Measurements from ENCODE around the gene SETBP1.
A peak's percentile ranks its signal among the peaks of the same experiment; 100 is the strongest.

SETBP1 gene

DNA sequence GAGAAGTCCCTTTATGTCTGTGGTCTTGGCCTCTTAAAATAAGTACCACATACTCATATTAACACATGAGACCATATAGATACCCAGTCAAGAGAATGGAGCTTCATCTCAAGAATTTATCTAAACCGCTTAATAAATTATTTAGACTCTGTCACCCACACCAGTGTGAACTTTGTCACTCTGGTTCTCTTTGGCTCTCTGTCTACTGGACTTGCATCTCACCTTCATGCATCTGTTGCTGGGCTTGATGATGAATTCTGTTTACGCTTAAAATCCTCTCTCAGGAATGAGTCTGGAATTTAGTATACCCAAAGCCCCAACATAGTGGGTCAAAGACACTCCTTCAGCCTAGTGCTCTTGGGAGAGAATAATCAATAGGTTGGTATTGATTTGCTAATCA is 73.9 kb downstream of the SETBP1 start:
- FAIRE-seq, result no peak
- DNase-seq (ENCODE audit: insufficient read length, low spot score), result no peak

DNA sequence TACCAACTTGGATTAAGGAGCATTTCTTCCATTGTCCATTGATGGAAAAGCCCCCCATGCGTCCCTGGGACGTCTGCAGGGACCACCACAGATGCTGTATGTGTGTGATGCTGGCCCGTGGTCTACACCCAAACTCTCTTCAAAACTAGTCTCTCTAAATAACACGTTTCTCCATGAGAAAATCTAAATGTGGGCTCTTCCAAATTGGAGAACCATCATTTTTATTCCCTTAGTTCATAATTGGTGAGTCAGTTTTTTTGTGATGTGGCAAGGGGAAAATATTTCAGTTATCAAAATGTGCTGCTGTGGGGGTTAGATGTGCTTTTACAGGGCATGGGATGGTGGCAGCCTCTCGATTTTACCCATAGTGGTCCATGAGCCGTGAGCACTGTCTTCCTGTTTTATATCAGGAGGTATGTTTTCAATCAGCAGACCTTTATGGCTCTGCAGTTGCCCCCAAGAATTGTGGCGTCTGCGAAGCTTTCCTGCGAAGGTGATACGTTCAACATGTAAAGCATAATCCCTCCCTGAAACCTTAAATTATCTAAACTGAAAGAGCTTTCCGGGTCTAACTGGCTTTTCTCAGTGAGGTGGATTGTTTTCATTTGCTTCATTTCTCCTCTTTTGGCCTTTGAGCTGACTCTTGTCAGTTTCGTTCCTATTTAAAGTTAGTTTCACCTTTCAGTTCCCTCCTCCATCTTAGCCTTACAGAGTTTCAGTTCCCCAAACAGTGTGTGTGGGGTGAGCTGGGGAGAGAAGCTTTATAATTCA is 78.4 kb downstream of the SETBP1 start:
- DNase-seq (ENCODE audit: insufficient read length, low spot score), result peak; percentile 64
- FAIRE-seq, result peak; percentile 98

DNA sequence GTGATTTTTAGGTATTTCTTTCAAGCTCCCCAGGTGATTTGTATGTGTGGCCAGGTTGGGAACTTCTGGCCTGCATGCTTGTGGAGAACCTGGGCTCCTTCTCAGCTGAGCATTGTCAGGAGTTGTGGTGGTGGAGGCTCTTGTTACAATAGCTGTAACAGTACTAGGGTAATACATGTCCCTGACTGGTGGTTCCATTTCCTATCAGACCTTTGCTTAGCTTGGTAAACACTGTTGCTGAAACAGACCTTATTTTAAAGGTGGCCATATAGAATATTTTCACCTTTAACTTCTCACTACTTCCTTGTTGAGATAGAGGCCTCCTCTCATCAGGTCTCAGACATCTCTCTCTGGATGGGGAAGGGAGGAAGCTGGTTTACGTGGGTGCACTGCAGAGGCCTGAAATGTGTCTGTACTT is 79.2 kb downstream of the SETBP1 start:
- DNase-seq (ENCODE audit: insufficient read length, low spot score), result no peak
- no peak for FAIRE-seq

GRCh38 chr18:44761812-44762211 is 81.1 kb downstream of the SETBP1 start:
- FAIRE-seq, result no peak
- DNase-seq (ENCODE audit: insufficient read length, low spot score), result no peak

DNA sequence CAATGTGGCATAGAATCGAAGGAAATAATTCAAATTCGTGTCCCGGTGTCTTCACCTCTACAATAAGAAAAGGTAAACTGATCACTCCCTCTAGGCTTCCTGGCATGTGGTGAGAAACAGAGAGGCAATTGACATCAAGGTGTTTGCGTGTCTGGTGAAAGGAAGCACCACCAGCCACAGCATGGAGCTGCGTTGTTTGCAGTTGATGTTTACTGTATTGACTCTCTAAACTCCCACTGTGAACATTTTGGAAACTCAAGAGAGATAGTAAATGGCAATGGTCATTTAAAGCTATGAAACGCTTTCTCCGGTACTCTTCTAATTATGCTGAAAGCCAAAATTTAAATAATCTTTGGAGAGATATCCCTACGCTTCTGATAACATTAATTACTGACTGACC is 82.6 kb downstream of the SETBP1 start:
- FAIRE-seq (no peak), DNase-seq (ENCODE audit: insufficient read length, low spot score) (no peak)

GRCh38 chr18:44764863-44765262 is 84.2 kb downstream of the SETBP1 start:
- no peak for DNase-seq (ENCODE audit: insufficient read length, low spot score)
- no peak for FAIRE-seq

GRCh38 chr18:44765456-44765855 is 84.8 kb downstream of the SETBP1 start:
- FAIRE-seq (no peak), DNase-seq (ENCODE audit: insufficient read length, low spot score) (no peak)

GRCh38 chr18:44766450-44766849 is 85.8 kb downstream of the SETBP1 start:
- FAIRE-seq, result no peak
- DNase-seq (ENCODE audit: insufficient read length, low spot score), result no peak

DNA sequence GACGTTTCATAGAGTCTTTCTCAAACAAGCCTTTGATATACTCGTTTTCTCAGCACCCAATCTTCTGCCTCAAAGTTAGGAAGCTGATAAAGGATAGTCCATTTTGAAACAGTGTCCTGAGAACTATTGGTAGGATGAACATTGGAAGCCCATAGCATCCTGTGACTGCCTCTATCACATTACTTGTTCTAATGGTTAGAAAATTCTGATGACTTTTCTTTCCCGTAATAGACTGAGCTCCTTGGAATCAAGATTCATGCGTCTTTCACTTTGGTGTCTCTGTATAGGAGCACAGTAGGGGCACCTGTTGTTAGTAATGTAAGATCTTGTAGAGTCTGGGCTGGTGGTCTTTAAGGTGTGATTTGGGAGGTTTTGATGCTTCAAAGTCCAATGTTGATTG is 87.1 kb downstream of the SETBP1 start:
- no peak for FAIRE-seq
- DNase-seq (ENCODE audit: insufficient read length, low spot score), result no peak

DNA sequence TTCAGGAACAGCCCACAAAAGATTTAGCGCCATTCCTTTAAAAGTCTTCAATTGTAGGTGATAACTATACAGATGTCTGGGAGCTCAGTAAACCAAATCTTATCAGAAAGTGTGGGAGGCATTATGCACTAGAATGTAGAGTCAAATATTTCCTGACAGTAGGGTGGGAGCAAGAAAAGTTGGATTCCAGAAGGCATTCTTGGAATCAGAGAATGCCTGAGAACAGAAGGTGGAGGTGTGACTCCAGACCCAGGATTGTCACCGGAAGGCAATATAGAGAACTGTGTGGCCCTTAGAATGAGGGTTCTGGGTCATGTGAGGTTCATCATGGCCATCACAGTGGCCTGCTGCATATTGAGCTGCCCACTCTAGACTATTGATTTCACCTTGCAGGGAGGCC is 90.0 kb downstream of the SETBP1 start:
- FAIRE-seq, result no peak

GRCh38 chr18:44771572-44771955 is 90.9 kb downstream of the SETBP1 start:
- DNase-seq (ENCODE audit: insufficient read length, low spot score) (no peak), FAIRE-seq (no peak)

More for the DNA sequence above, 90.0 kb downstream of the SETBP1 start:
- no peak for DNase-seq (ENCODE audit: insufficient read length, low spot score)

- FAIRE-seq (no peak), DNase-seq (ENCODE audit: insufficient read length, low spot score) (no peak)
Observed at GRCh38 chr18:44771956-44772917, 91.5 kb downstream of the SETBP1 start.

DNA sequence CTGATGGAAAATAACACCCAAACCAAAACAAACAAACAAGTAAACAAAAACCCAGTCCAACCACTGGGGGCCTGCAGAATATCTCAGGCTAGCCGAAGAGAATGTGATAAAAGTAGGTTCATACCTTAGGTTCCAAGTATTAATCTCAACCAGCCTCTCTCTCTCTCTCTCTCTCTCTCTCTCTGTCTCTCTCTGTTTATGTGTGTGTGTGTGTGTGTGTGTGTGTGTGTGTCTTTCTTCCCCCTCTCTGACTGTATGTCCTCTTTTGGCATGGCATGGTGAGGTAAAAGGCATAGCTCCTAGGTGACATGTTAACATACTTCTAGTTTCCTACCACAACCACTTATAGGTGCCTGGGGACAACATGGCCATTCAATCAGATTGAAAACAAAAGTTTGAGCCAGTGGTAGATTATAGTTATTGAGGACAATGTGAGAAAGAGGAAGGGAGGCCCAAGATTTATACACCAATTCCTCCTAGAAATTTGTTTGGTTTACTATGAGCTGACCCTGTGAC is 93.0 kb downstream of the SETBP1 start:
- FAIRE-seq (no peak), DNase-seq (ENCODE audit: insufficient read length, low spot score) (no peak)

DNA sequence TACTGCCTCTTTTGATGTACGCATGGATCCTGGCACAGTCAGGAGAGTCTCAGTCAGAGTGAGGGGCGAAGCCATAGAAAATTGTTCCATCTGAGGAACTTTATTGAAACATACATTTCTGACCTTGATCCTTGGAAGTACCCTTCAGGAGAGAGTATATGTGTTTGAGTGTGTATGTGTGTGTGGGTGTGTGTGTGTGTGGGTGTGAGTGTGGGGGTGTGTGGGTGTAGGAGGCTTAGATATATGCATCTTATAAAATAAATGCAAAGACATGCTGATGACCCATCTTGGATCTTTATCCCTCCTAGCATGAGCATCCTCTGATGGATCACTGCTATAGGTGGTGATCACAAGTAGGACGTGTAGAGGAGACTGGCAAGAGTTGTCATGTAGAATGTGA is 93.5 kb downstream of the SETBP1 start:
- no peak for DNase-seq (ENCODE audit: insufficient read length, low spot score)
- no peak for FAIRE-seq

- no peak for FAIRE-seq
- no peak for DNase-seq (ENCODE audit: insufficient read length, low spot score)
Observed at GRCh38 chr18:44777457-44778192, 96.9 kb downstream of the SETBP1 start.

DNA sequence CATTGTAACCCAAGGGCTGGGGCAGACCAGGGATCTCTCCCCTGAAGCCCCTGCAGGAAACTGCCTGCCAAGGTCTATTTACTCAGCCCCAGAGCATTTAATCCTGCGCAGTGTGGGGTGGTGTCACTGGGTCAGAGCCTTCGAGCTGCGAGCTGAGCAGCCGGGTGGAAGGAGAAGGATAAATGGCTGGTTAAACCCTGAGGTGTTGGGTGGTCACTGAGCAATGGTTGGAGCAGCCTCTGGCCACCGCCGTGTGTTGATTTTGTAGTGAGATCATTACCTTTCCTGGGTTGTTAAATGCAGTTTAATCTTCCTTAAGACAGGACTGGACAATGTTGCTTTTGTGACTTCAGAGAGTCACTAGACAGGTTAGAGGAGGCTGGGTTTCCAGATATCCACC is 98.1 kb downstream of the SETBP1 start:
- FAIRE-seq (no peak), DNase-seq (ENCODE audit: insufficient read length, low spot score) (no peak)

DNA sequence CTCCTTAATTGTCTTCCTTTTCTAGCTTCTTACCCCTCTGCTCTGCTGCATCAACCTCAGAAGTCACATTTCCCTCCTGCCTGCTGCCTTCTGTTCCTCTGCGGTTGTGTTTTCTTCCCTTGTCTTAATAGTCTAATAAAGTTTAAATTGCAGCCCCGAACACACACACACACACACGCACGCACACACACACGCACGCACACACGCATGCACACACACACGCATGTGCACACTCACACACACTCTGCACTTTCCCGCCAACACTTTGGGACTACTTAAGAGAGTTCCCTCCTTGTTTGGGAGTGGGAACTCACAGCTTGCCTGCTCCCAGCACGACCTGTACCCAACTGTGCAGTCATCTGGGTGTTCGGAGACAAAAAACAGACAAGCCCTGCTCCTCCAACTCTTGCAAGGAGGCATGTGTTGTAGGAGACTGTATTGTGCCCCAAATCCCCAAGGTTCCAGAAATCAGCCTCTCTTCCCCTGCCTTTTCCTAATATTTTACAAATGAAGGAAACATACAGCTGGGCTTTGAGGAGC is 99.1 kb downstream of the SETBP1 start:
- no peak for DNase-seq (ENCODE audit: insufficient read length, low spot score)
- FAIRE-seq, result no peak

DNA sequence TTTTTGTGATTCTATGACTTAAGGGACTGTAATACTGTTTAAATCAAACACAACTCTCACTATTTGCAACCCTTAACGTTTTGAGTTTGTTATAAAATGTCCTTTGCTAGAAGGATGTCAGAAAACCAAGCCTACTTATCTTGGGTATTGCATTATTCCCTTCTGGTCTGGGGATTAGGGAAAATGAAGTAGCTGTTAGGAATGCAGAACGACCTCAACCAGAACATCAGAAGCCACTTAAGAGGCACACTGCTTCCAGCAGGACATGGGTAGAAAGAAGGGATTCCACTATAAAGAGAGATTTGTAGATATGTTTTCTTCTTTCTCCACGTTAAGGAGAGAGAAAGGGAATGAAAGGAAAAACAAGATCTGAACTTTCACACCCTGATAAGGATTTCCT is 101.2 kb downstream of the SETBP1 start:
- DNase-seq (ENCODE audit: insufficient read length, low spot score) (no peak), FAIRE-seq (no peak)

DNA sequence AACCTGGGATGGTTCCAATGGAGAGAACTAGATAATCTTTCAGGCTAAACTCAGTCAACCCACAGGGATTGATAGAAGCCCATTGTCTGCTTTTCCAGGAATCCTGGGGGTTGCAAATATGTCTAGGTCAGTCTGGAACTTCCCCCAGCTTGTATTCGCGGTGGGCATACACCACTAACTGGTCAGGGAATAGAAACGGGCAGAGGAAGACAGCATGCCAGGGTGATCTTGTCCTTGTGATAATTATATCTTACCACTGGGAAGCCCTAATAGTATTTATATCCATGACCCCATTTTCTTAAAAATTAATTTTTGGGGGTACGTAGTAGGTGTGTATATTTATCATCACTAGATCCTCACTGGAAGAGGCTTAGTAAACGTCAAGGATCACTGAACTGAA is 101.9 kb downstream of the SETBP1 start:
- DNase-seq (ENCODE audit: insufficient read length, low spot score) (no peak), FAIRE-seq (no peak)

DNA sequence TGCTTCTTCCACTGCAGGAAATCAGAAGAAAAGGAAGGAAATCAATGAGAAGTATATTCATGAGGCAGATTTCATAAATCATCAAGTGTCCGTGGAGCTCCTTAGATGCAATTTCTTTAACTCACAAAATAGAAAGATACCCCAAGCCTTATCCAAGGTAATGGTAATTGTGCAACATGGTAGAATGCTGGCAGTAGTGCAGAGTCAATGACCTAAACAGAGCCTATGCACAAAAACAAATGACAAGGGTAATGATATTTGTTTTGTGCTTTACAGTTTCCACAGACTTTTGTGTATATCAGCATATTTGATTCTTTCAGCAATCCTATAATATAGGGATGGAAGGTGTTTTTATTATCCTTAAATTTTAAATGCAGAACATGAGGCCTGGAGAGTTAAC is 102.7 kb downstream of the SETBP1 start:
- FAIRE-seq, result no peak
- no peak for DNase-seq (ENCODE audit: insufficient read length, low spot score)

DNA sequence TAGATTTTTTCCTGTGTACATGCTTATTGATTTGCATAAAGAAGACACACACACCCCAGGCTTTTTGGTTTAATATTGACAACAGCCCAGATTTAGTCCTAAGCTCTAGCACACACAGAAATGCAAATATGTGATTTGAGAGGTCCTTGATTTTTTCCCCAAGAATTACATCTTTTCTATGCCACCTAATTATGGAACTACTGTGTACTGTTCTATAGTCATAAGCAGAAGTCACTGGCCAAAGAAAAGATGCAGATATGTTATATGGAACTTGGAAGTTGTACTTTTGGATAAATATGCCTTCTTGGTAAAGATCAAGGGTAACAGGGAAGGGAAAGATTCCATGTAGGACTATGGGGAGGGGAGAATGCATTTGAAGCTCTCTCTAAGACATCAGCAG is 105.6 kb downstream of the SETBP1 start:
- no peak for DNase-seq (ENCODE audit: insufficient read length, low spot score)

More for the DNA sequence above, 105.6 kb downstream of the SETBP1 start:
- FAIRE-seq, result no peak

Measured in GM19239 (cell line).